ENCODE measurements around the gene RPS15. TPM values are rescaled to one million over a fixed set of nuclear protein-coding genes. Genes with fewer than 3 reads are reported as not detected.

The RPS15 gene
- total and polyA plus RNA-seq, 2 of the 13 experiments (the other 11 are each of a cell fraction or from before 2014, with no cell fraction given), result 695 to 1,411 TPM

DNA sequence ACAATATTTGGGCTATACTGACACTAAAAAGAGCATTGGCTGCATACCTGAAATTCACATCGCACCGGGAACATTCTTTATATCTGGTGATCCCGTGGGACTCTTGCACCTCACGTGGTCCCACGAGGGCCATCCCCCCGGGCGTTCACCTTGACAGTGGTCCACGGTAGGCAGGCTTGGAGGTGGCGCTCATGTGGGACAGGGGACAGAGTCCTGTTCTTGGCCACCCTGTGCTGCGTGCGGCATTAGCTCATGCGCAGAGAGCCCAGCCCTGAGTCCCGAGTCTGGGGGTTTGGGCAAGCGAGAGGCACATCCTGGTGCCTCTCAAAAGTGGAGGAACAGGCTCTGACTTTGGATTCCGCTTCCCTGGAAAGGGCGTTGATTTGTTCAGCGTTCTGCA is 44.4 kb upstream of the RPS15 start:
- TF ChIP-seq ZSCAN22 (CRISPR knock-in tag; IDR thresholded peaks at IDR 0.05) (no peak), POLR2G (IDR thresholded peaks at IDR 0.05; ENCODE audit: low read depth, low read length) (0 out of 2 replicates have a peak, but pooled peaks have one; percentile 7), ZBTB7A (CRISPR knock-in tag; IDR thresholded peaks at IDR 0.05) (no peak), GATAD1 (CRISPR knock-in tag; IDR thresholded peaks at IDR 0.05) (no peak), ZNF790 (CRISPR knock-in tag; IDR thresholded peaks at IDR 0.05; ENCODE audit: borderline replicate concordance) (no peak)
- no peaks in the 10 kb centered on the region for H3K27me3 ChIP-seq (ENCODE audit: control insufficient read depth in 1 of 2, insufficient read depth in 2 of 2, low read length in 2 of 2)
- in situ Hi-C loops (cut with HindIII; ENCODE audit: extremely low pct_ligation_motif_present, low pct_unique_long_range_greater_than_20kb) (no loop called here), intact Hi-C loops (cut with micrococcal nuclease; ENCODE audit: unreplicated experiment) (no loop called here)
- FAIRE-seq (no peak), ATAC-seq (peak; percentile 1; the same call in 2 of the 3 replicates), DNase-seq (ENCODE audit: low spot score) (no peak)
- no peak overlapping the region for H3K4me3 ChIP-seq (replicated peaks in 1 of 3; ENCODE audit: insufficient read depth in 1 of 3, low read depth in 2 of 3, low read length in 3 of 3)
- no peak overlapping the region for H3K27ac ChIP-seq (ENCODE audit: extremely low read length, insufficient read depth, low read length)
- TSS peak; percentile 6 for BruUV-seq (replicated peaks)
- ChIA-PET POLR2A (interaction anchor here (1.1 kb wide), 1 partner anchor 20 kb away, joined by 3 read pairs; no protein-coding TSS in a partner anchor), CTCF (ENCODE audit: low intra/inter-chr PET ratio, low total read pairs) (no interaction called here)
- no peak overlapping the region for H3K4me2 ChIP-seq (ENCODE audit: low read depth, low read length)
- WGBS (ENCODE audit: low lambda C conversion rate), result 98% methylated on average over 9 of the region's 17 CpGs
- no peaks in the 10 kb centered on the region for H3K9me3 ChIP-seq (ENCODE audit: low read length)
- H2AFZ ChIP-seq (ENCODE audit: low read length), result no peak overlapping the region
- no peak overlapping the region for H3K9ac ChIP-seq (ENCODE audit: insufficient read depth, low read depth, low read length)
- H3K36me3 ChIP-seq (replicated peaks in 1 of 2; ENCODE audit: control insufficient read depth in 1 of 2, insufficient read depth in 2 of 2, low read length in 2 of 2), result peaks cover 7 to 30% of the 10 kb centered on the region in 2 experiments
- H3K4me1 ChIP-seq (ENCODE audit: insufficient read depth, low read length), result peaks cover 25% of the 10 kb centered on the region
- H3K79me2 ChIP-seq (ENCODE audit: insufficient read depth, low read length), result no peaks in the 10 kb centered on the region
- H4K20me1 ChIP-seq (ENCODE audit: insufficient read depth, low read length), result no peaks in the 10 kb centered on the region

DNA sequence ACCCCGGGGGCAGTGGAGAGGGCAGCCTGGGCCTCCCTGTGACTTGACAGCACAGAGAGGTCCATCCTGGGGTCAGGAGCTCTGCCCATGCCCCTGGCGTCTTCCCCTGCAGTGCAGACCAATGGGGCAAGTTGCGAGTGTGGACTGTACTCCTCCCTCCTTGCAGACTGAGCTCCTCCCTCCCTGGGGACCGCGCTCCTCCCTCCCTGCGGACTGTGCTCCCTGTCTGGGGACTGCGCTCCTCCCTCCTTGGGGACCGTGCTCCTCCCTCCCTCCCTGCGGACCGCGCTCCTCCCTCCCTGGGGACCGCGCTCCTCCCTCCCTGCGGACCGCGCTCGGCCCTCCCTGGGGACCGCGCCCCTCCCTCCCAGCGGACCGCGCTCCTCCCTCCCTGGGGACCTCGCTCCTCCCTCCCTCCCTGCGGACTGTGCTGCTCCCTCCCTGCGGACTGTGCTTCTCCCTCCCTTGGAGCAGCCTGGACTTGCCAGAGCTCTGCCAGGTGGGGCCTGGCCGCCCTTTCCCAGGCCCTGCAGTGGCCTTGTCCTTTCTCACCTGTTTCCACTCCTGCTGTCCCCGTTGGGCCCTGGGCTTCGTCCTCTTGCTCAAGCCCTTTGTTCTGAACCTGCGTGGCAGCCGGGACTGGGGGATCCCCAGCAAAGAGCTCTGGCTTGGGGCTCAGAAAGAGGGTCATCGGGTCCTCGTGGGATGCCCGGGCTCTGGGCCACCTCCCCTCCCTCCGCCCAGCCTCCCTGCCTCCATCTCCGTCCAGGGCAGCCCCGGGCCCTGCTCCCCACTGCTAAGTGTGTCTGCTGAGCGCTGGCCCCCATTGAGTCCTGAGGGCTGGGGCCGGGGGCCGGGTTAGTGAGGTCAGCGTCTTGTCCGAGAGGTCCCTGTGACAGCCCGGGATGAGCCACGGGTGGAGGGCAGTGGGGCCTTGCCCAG is 43.7 kb upstream of the RPS15 start:
- Histone ChIP-seq H3K27ac (ENCODE audit: extremely low read length, insufficient read depth, low read length) (no peak overlapping the region), H3K9me3 (ENCODE audit: low read length) (no peaks in the 10 kb centered on the region), H3K4me1 (ENCODE audit: insufficient read depth, low read length) (peaks cover 30% of the 10 kb centered on the region), H3K4me3 (replicated peaks in 1 of 3; ENCODE audit: insufficient read depth in 1 of 3, low read depth in 2 of 3, low read length in 3 of 3) (no peak overlapping the region), H3K27me3 (ENCODE audit: control insufficient read depth in 1 of 2, insufficient read depth in 2 of 2, low read length in 2 of 2) (no peaks in the 10 kb centered on the region), H3K79me2 (ENCODE audit: insufficient read depth, low read length) (no peaks in the 10 kb centered on the region), H4K20me1 (ENCODE audit: insufficient read depth, low read length) (no peaks in the 10 kb centered on the region), H3K36me3 (replicated peaks in 1 of 2; ENCODE audit: control insufficient read depth in 1 of 2, insufficient read depth in 2 of 2, low read length in 2 of 2) (peaks cover 2 to 23% of the 10 kb centered on the region in 2 experiments; a peak in 3 of 5 replicates), H3K4me2 (ENCODE audit: low read depth, low read length) (0 out of 2 replicates have a peak overlapping the region, but pooled peaks have one; percentile 14), H2AFZ (ENCODE audit: low read length) (no peak overlapping the region), H3K9ac (ENCODE audit: insufficient read depth, low read depth, low read length) (no peak overlapping the region)
- POLR2A ChIA-PET, result interaction anchor here (0.7 kb wide), 1 partner anchor 19 kb away, joined by 3 read pairs; no protein-coding TSS in a partner anchor
- in situ Hi-C loops (cut with HindIII; ENCODE audit: extremely low pct_ligation_motif_present, low pct_unique_long_range_greater_than_20kb) (no loop called here), intact Hi-C loops (cut with micrococcal nuclease; ENCODE audit: unreplicated experiment) (no loop called here)
- CTCF ChIA-PET (ENCODE audit: low intra/inter-chr PET ratio, low total read pairs), result no interaction called here
- no peak for DNase-seq (ENCODE audit: low spot score)
- no peak for FAIRE-seq
- BruUV-seq (replicated peaks), result no TSS peak
- ATAC-seq, result peak; percentile 48
- 82% methylated on average over 32 of the region's 43 CpGs for WGBS (ENCODE audit: low lambda C conversion rate)
- TF ChIP-seq AGO1 (IDR thresholded peaks at IDR 0.05; ENCODE audit: low read depth, low read length, poor library complexity, severe bottlenecking) (no peak), CENPX (CRISPR knock-in tag; IDR thresholded peaks at IDR 0.05) (no peak), HES4 (CRISPR knock-in tag; IDR thresholded peaks at IDR 0.05; ENCODE audit: borderline replicate concordance) (no peak), SP4 (CRISPR knock-in tag; IDR thresholded peaks at IDR 0.05) (0 out of 2 replicates have a peak, but pooled peaks have one; percentile 41), MXD4 (CRISPR knock-in tag; IDR thresholded peaks at IDR 0.05) (no peak), TARDBP (CRISPR knock-in tag; IDR thresholded peaks at IDR 0.05) (0 out of 2 replicates have a peak, but pooled peaks have one; percentile 24)
- TF ChIP-seq, protein P1, sequence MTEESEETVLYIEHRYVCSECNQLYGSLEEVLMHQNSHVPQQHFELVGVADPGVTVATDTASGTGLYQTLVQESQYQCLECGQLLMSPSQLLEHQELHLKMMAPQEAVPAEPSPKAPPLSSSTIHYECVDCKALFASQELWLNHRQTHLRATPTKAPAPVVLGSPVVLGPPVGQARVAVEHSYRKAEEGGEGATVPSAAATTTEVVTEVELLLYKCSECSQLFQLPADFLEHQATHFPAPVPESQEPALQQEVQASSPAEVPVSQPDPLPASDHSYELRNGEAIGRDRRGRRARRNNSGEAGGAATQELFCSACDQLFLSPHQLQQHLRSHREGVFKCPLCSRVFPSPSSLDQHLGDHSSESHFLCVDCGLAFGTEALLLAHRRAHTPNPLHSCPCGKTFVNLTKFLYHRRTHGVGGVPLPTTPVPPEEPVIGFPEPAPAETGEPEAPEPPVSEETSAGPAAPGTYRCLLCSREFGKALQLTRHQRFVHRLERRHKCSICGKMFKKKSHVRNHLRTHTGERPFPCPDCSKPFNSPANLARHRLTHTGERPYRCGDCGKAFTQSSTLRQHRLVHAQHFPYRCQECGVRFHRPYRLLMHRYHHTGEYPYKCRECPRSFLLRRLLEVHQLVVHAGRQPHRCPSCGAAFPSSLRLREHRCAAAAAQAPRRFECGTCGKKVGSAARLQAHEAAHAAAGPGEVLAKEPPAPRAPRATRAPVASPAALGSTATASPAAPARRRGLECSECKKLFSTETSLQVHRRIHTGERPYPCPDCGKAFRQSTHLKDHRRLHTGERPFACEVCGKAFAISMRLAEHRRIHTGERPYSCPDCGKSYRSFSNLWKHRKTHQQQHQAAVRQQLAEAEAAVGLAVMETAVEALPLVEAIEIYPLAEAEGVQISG (CRISPR knock-in tag; IDR thresholded peaks at IDR 0.05), result no peak
